ENCODE measurements around the gene HAAO.

- TF ChIP-seq FOXP4 (CRISPR knock-in tag; IDR thresholded peaks at IDR 0.05), result no peak
- no peak for TF ChIP-seq ZNF416 (CRISPR knock-in tag; IDR thresholded peaks at IDR 0.05)
- no peak for TF ChIP-seq TEAD4 (CRISPR knock-in tag; IDR thresholded peaks at IDR 0.05)
- no peak for TF ChIP-seq CTCF (IDR thresholded peaks at IDR 0.05)
- no peak for TF ChIP-seq CBFB (CRISPR knock-in tag; IDR thresholded peaks at IDR 0.05; ENCODE audit: low read depth)
These were observed 37.0 kb downstream of the HAAO start for GRCh38 chr2:42755191-42755880.

Measured in WTC11 (cell line).